Endothelial cell of umbilical vein (primary cell): Measurements from ENCODE around the gene NEUROG1. TPM values are rescaled to one million over a fixed set of nuclear protein-coding genes. Genes with fewer than 3 reads are reported as not detected.

Source experiments
- BruUV-seq: library from RNA; stranded (reverse); fragments of 400-500 nt; replicated peaks from 2 replicates; lab custom pipeline; 2021; lab: Mats Ljungman, UMichigan
- CTCF ChIA-PET: fragments of 300-600, 350-600 bp; sonication (Branson Sonifier 250); formaldehyde crosslinking; loops from one replicate; lab custom pipeline; 2021; ENCODE audit warnings: antibody characterized with exemption, inconsistent platforms; lab: Charles Lee
- POLR2A ChIA-PET: fragments of 300-600, 350-600 bp; sonication (Branson Sonifier 250); formaldehyde crosslinking; loops from one replicate; lab custom pipeline; 2021; ENCODE audit warnings: antibody characterized with exemption, inconsistent platforms; lab: Charles Lee
- DNase-seq: peaks from one replicate; pipeline ENCODE4 v3.0.0-alpha.2; 2011; ENCODE audit warnings: low read depth, low spot score
- FAIRE-seq: peaks from 2 replicates; lab custom pipeline; 2011; peaks lifted over from hg19 to GRCh38; lab: Jason Lieb, UNC
- H2AFZ ChIP-seq: 2 replicates; pipeline ENCODE4 v1.6.0; 2012; ENCODE audit warnings: low read depth, low read length, control low read depth, inconsistent platforms
- H3K27ac ChIP-seq: 2 replicates; pipeline ENCODE4 v1.5.1; 2011; ENCODE audit warnings: low read depth, mild to moderate bottlenecking, control low read depth, low read length, moderate library complexity; ENCODE audit not compliant: insufficient read depth
- H3K27me3 ChIP-seq, 2 experiments: 2 replicates each; pipeline versions ENCODE4 v1.6.0 to v1.6.1; 2011; ENCODE audit warnings: low read length in 2 of 2, mixed read lengths in 1 of 2; ENCODE audit not compliant: control insufficient read depth in 2 of 2, insufficient read depth in 2 of 2
- H3K36me3 ChIP-seq, 2 experiments: 2 replicates in 1 of 2; 3 replicates in 1 of 2; pipeline ENCODE4 v1.5.1; 2011; ENCODE audit warnings: low read length in 2 of 2, mild to moderate bottlenecking in 1 of 2, moderate library complexity in 1 of 2; ENCODE audit not compliant: control insufficient read depth in 2 of 2, insufficient read depth in 2 of 2; ENCODE audit errors: extremely low read depth in 1 of 2
- H3K4me1 ChIP-seq: 3 replicates; pipeline ENCODE4 v1.5.1; 2011; ENCODE audit warnings: mild to moderate bottlenecking, low read length; ENCODE audit not compliant: control insufficient read depth, insufficient read depth; ENCODE audit errors: extremely low read depth
- H3K4me2 ChIP-seq: 2 replicates; pipeline ENCODE4 v1.6.1; 2011; ENCODE audit warnings: low read length, control low read depth, mixed read lengths; ENCODE audit not compliant: insufficient read depth
- H3K4me3 ChIP-seq, 3 experiments: fragments of 200-600 bp in 1 of 3; sonication (generic), shearing (Covaris generic) in 1 of 3; replicated peaks in 1 of 3; 2 replicates each; pipeline ENCODE4 v1.5.1; 2011 to 2016; ENCODE audit warnings: control low read depth in 3 of 3, low read length in 3 of 3, mild to moderate bottlenecking in 2 of 3, inconsistent platforms in 1 of 3, low read depth in 1 of 3, moderate library complexity in 1 of 3; ENCODE audit not compliant: insufficient read depth in 1 of 3
- H3K79me2 ChIP-seq: 2 replicates; pipeline ENCODE4 v1.6.0; 2012; ENCODE audit warnings: low read length, inconsistent platforms; ENCODE audit not compliant: control insufficient read depth, insufficient read depth
- H3K9ac ChIP-seq: replicated peaks from 2 replicates; pipeline ENCODE3; 2011; ENCODE audit warnings: low read length, control low read depth; ENCODE audit not compliant: insufficient read depth; ENCODE audit errors: extremely low read depth
- H3K9me1 ChIP-seq: replicated peaks from 3 replicates; pipeline ENCODE4 v1.6.0; 2011; ENCODE audit warnings: mild to moderate bottlenecking, low read length; ENCODE audit not compliant: control insufficient read depth, insufficient read depth; ENCODE audit errors: extremely low read depth
- H3K9me3 ChIP-seq: replicated peaks from 2 replicates; pipeline ENCODE4 v1.5.1; 2012; ENCODE audit warnings: low read length, inconsistent platforms; ENCODE audit not compliant: control insufficient read depth, insufficient read depth
- H4K20me1 ChIP-seq: replicated peaks from 2 replicates; pipeline ENCODE3; 2011; ENCODE audit warnings: mild to moderate bottlenecking, low read length; ENCODE audit not compliant: control insufficient read depth, insufficient read depth; ENCODE audit errors: extremely low read depth
- EZH2 ChIP-seq: IDR thresholded peaks from 2 replicates; pipeline ENCODE4 v1.6.1; 2012; ENCODE audit warnings: borderline replicate concordance, low read depth, mild to moderate bottlenecking, moderate library complexity, low read length, inconsistent platforms; ENCODE audit not compliant: severe bottlenecking
- FOS ChIP-seq: IDR thresholded peaks from 2 replicates; pipeline ENCODE4 v1.6.1; 2011; ENCODE audit warnings: mild to moderate bottlenecking, low read length, moderate library complexity, borderline replicate concordance; ENCODE audit not compliant: insufficient read depth
- GATA2 ChIP-seq: IDR thresholded peaks from 2 replicates; pipeline ENCODE4 v1.7.0; 2011; ENCODE audit warnings: low read depth, mild to moderate bottlenecking, moderate library complexity, mixed read lengths, low read length; ENCODE audit not compliant: insufficient read length, insufficient read depth
- JUN ChIP-seq: IDR thresholded peaks from 2 replicates; pipeline ENCODE4 v1.6.1; 2011; ENCODE audit warnings: borderline replicate concordance, low read depth; ENCODE audit not compliant: insufficient read length, insufficient read depth
- MYC ChIP-seq: IDR thresholded peaks from one replicate; pipeline ENCODE4 v1.6.1; 2011; ENCODE audit warnings: mild to moderate bottlenecking, low read depth, low read length
- POLR2A ChIP-seq: IDR thresholded peaks from 2 replicates; pipeline ENCODE4 v1.6.1; 2012; ENCODE audit warnings: low read depth, mild to moderate bottlenecking, control low read depth, low read length
- POLR2AphosphoS5 ChIP-seq: IDR thresholded peaks from 2 replicates; pipeline ENCODE4 v1.6.1; 2012; ENCODE audit warnings: low read depth, mild to moderate bottlenecking, control low read depth, low read length, moderate library complexity; ENCODE audit not compliant: insufficient read depth
- dilution Hi-C: fragments of 300-500 bp; cut with MboI; formaldehyde crosslinking; loops from one replicate; pipeline ENCODE4 v1.15.0; 2019; ENCODE audit warnings: low sequenced_read_pairs; ENCODE audit not compliant: extremely low pct_ligation_motif_present
- intact Hi-C: fragments of 100-400 bp; cut with micrococcal nuclease; formaldehyde crosslinking; loops from one replicate; pipeline ENCODE4 v1.10.0; 2022
- polyA plus RNA-seq, 4 experiments: library from polyadenylated mRNA; depleted of rRNA in 3 of 4; stranded (reverse) in 3 of 4; unstranded in 1 of 4; fragments of >200 nt; gene quantifications; 2 replicates each; pipeline versions ENCODE4 v1.2.1 to v1.2.3, GENCODE V29; 2011 to 2012; ENCODE audit warnings: missing spikeins in 1 of 4
- total RNA-seq: library from RNA; stranded (reverse); gene quantifications from 2 replicates; pipeline ENCODE4 v1.2.3, GENCODE V29; 2021
- TF ChIP-seq, protein P1 (sequence below), 2 donors: IDR thresholded peaks; 1 replicate in 1 of 2; 2 replicates in 1 of 2; pipeline ENCODE4 v1.5.1; 2011; ENCODE audit warnings: low read length in 2 of 2, mild to moderate bottlenecking in 2 of 2, moderate library complexity in 2 of 2, control low read depth in 1 of 2, inconsistent platforms in 1 of 2, low read depth in 1 of 2; ENCODE audit not compliant: insufficient read depth in 1 of 2; ENCODE audit errors: extremely low read depth in 1 of 2
- TF ChIP-seq, protein P2 (sequence below): IDR thresholded peaks from 2 replicates; pipeline ENCODE4 v1.6.1; 2011; ENCODE audit not compliant: insufficient read depth, insufficient read length

NEUROG1 gene
- total and polyA plus RNA-seq, 2 donors (not counting 3 experiments of a cell fraction or from before 2014, with no cell fraction given): not detected

DNA sequence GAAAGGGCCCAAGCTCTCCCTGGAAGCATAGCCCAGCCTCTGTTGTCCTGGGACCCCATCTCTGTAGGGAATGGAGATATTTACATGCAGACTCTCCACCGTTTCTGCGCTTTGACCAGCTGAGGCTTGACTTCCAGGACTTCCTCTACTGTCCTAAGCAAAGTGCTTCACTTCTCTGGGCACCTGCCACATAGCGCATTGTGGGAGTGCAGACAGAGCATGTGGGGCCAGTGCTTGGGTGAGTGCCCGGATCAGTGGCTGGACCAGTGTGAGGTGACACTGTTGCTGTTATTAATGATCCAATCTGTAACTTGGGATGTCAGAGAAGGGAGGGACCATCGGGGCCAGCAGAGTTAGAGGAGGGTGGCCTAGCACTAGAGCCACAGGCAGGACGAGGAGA, 32.5 kb upstream of the NEUROG1 start:
- H3K27ac ChIP-seq: no peak overlapping the region
- H4K20me1 ChIP-seq: no peaks in the 10 kb centered on the region
- H3K9me3 ChIP-seq: no peaks in the 10 kb centered on the region
- no peak overlapping the region for H2AFZ ChIP-seq
- BruUV-seq: no TSS peak
- DNase-seq: no peak
- H3K4me2 ChIP-seq: no peak overlapping the region
- H3K36me3 ChIP-seq: no peaks in the 10 kb centered on the region
- peaks cover 8 to 10% of the 10 kb centered on the region in 2 experiments for H3K27me3 ChIP-seq
- no peak overlapping the region for H3K4me3 ChIP-seq
- ChIA-PET CTCF (interaction anchor here (3.5 to 14.3 kb wide), 5 partner anchors 7 to 262 kb away, joined by 34 to 664 read pairs (median 44); partner anchors contain the start of gene CXCL14), POLR2A (no interaction called here)
- intact Hi-C loops (no loop called here), dilution Hi-C loops (loop anchor here (25.0 kb wide), 1 partner anchor 106 kb away; the partner anchor contains the start of gene TIFAB)
- H3K9ac ChIP-seq: no peak overlapping the region
- no peaks in the 10 kb centered on the region for H3K79me2 ChIP-seq
- no peaks in the 10 kb centered on the region for H3K9me1 ChIP-seq
- H3K4me1 ChIP-seq: no peaks in the 10 kb centered on the region
- no peak for FAIRE-seq
- TF ChIP-seq GATA2 (no peak), JUN (no peak), MYC (no peak), FOS (no peak), EZH2 (no peak), POLR2A (no peak), POLR2AphosphoS5 (no peak)
- TF ChIP-seq, protein P1, sequence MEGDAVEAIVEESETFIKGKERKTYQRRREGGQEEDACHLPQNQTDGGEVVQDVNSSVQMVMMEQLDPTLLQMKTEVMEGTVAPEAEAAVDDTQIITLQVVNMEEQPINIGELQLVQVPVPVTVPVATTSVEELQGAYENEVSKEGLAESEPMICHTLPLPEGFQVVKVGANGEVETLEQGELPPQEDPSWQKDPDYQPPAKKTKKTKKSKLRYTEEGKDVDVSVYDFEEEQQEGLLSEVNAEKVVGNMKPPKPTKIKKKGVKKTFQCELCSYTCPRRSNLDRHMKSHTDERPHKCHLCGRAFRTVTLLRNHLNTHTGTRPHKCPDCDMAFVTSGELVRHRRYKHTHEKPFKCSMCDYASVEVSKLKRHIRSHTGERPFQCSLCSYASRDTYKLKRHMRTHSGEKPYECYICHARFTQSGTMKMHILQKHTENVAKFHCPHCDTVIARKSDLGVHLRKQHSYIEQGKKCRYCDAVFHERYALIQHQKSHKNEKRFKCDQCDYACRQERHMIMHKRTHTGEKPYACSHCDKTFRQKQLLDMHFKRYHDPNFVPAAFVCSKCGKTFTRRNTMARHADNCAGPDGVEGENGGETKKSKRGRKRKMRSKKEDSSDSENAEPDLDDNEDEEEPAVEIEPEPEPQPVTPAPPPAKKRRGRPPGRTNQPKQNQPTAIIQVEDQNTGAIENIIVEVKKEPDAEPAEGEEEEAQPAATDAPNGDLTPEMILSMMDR (IDR thresholded peaks at IDR 0.05; ENCODE audit: extremely low read depth in 1 of 2, insufficient read depth in 1 of 2, low read depth in 1 of 2, low read length in 2 of 2): no peak
- TF ChIP-seq, protein P2, sequence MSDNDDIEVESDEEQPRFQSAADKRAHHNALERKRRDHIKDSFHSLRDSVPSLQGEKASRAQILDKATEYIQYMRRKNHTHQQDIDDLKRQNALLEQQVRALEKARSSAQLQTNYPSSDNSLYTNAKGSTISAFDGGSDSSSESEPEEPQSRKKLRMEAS: no peak
